ENCODE results near the gene HDDC3. TPM values are rescaled to one million over a fixed set of nuclear protein-coding genes. Genes with fewer than 3 reads are reported as not detected.

HDDC3 gene
- total RNA-seq, 2 donors from 2014 or later: 13.5 to 29.6 TPM

- Histone ChIP-seq H3K27ac (no peak overlapping the region), H3K4me1 (no peaks in the 10 kb centered on the region), H3K9ac (ENCODE audit: low read depth in 2 of 2, low read length in 2 of 2) (no peak overlapping the region), H3K4me3 (no peak overlapping the region), H3K27me3 (no peaks in the 10 kb centered on the region), H3K36me3 (peaks cover 1% of the 10 kb centered on the region), H3K9me3 (no peaks in the 10 kb centered on the region)
- DNase-seq: no peak
- no peak for TF ChIP-seq CTCF (IDR thresholded peaks at IDR 0.05)
- intact Hi-C loops (cut with DNase I): no loop called here
These were observed 39.8 kb upstream of the HDDC3 start for GRCh38 chr15:90972133-90972532.

GRCh38 chr15:90970274-90970673 is 37.9 kb upstream of the HDDC3 start:
- intact Hi-C loops (cut with DNase I): no loop called here
- DNase-seq: no peak
- H3K27ac ChIP-seq: no peak overlapping the region
- peaks cover 5% of the 10 kb centered on the region for H3K36me3 ChIP-seq
- H3K4me1 ChIP-seq: no peaks in the 10 kb centered on the region
- no peak for TF ChIP-seq CTCF (IDR thresholded peaks at IDR 0.05)
- H3K9ac ChIP-seq (ENCODE audit: low read depth in 2 of 2, low read length in 2 of 2): no peak overlapping the region
- H3K9me3 ChIP-seq: no peaks in the 10 kb centered on the region
- no peak overlapping the region for H3K4me3 ChIP-seq
- H3K27me3 ChIP-seq: no peaks in the 10 kb centered on the region

DNA sequence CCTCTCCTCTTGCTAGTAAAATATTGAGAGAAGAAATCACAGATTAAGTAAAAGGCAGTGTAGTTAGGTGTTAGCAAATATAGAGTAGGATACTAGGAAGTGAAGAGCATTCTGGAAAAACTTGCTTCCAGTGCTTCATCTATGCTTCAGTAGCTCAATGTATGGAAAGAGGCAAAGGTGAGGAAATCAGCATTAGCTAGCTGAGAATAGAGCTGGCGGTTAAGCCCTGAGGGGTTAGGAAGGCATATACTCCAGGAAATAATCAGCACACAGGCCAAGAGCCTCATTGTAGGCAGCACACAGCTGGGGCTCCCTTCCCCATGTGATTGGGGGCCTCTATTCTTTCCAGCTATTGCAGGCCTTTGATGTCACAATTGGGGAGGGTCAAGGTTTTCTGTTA is 36.1 kb upstream of the HDDC3 start:
- Histone ChIP-seq H3K36me3 (peaks cover 5% of the 10 kb centered on the region), H3K4me1 (no peaks in the 10 kb centered on the region), H3K27ac (no peak overlapping the region), H3K4me3 (no peak overlapping the region), H3K9ac (ENCODE audit: low read depth in 2 of 2, low read length in 2 of 2) (no peak overlapping the region), H3K27me3 (no peaks in the 10 kb centered on the region), H3K9me3 (no peaks in the 10 kb centered on the region)
- DNase-seq: no peak
- intact Hi-C loops (cut with DNase I): no loop called here
- TF ChIP-seq CTCF (IDR thresholded peaks at IDR 0.05): no peak

GRCh38 chr15:90967206-90967605 is 34.9 kb upstream of the HDDC3 start:
- TF ChIP-seq CTCF (IDR thresholded peaks at IDR 0.05): no peak
- Histone ChIP-seq H3K4me3 (no peak overlapping the region), H3K36me3 (peaks cover 5% of the 10 kb centered on the region), H3K27ac (no peak overlapping the region), H3K9me3 (no peaks in the 10 kb centered on the region), H3K4me1 (no peaks in the 10 kb centered on the region), H3K27me3 (no peaks in the 10 kb centered on the region), H3K9ac (ENCODE audit: low read depth in 2 of 2, low read length in 2 of 2) (no peak overlapping the region)
- intact Hi-C loops (cut with DNase I): no loop called here
- DNase-seq: no peak

GRCh38 chr15:90966262-90966661 is 33.9 kb upstream of the HDDC3 start:
- DNase-seq: no peak
- H3K4me3 ChIP-seq: no peak overlapping the region
- no peaks in the 10 kb centered on the region for H3K4me1 ChIP-seq
- H3K27ac ChIP-seq: no peak overlapping the region
- intact Hi-C loops (cut with DNase I): no loop called here
- no peak overlapping the region for H3K9ac ChIP-seq (ENCODE audit: low read depth in 2 of 2, low read length in 2 of 2)
- no peaks in the 10 kb centered on the region for H3K27me3 ChIP-seq
- H3K36me3 ChIP-seq: peaks cover 5% of the 10 kb centered on the region
- no peaks in the 10 kb centered on the region for H3K9me3 ChIP-seq
- TF ChIP-seq CTCF (IDR thresholded peaks at IDR 0.05): no peak

DNA sequence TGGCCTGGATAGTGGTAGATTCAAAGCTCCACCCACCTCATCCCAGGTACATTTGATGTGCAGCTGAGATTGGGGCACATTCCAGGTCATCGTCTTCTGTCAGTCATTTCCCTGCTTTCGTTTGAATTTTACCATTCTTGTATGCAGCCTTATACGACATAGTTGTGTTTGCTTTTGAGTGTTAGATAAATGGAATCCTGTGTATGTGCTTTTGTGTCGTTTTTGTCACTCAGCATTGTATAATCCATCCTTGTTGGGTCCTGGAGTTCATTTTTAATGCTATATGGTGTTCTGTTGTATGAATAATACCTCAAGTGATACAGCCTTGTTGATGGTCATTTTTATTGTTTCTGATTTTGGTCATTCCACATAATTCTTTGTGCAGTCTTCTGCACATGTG is 29.7 kb upstream of the HDDC3 start:
- Histone ChIP-seq H3K27me3 (no peaks in the 10 kb centered on the region), H3K36me3 (peaks cover 3% of the 10 kb centered on the region), H3K4me1 (peaks cover 6% of the 10 kb centered on the region), H3K9me3 (no peaks in the 10 kb centered on the region), H3K27ac (no peak overlapping the region), H3K9ac (ENCODE audit: low read depth in 2 of 2, low read length in 2 of 2) (no peak overlapping the region), H3K4me3 (no peak overlapping the region)
- no peak for TF ChIP-seq CTCF (IDR thresholded peaks at IDR 0.05)
- intact Hi-C loops (cut with DNase I): no loop called here
- no peak for DNase-seq
